GM19238 (cell line): ENCODE results near the gene JARID2.

Experiments
- DNase-seq: peaks from one replicate; pipeline ENCODE4 v3.0.0; 2011; ENCODE audit warnings: low spot score; ENCODE audit not compliant: insufficient read length

Gene JARID2

DNA sequence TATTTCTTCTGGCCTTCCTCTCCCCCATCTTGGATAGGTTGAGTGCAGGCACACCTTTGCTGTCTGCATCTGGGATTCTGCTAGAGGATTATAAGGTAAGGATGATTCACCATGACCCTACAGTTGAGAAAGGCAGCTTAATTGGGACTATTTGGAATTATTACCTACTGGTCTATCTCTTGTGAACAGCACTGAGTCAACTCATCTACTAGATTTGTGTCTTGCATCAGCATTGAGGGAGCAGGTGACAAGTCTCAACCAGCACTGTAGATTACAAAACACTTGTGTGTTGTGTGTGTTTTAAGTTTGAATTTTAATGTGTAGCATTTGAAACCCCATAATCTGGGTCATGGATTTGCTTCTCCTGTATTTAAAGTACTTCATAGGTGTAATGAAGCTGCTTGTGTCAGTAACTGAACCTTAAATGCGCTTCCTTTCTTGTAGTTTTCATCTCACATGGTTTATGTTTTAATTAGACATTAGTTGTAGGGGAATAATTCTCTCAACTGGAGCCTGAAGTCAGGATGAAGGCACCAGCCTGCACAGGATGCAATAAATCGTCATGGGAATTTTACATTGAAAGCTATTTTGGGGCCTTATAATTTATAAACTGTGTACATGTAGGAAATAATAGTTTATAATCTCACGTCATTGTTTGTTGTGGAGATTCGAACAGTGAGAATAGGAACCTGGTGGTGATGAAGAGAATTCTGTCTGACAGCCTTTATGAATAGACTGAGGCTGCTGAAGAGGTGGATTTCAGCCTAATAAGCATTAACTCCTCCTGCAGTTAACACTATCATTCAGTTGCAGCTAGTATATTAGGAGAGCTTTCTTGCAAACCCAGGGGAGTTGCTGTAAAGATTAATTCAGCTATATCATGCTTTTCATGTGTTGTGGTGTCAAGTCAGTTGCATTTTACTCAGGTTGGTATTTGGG, 125.1 kb downstream of the JARID2 start:
- no peak for DNase-seq

DNA sequence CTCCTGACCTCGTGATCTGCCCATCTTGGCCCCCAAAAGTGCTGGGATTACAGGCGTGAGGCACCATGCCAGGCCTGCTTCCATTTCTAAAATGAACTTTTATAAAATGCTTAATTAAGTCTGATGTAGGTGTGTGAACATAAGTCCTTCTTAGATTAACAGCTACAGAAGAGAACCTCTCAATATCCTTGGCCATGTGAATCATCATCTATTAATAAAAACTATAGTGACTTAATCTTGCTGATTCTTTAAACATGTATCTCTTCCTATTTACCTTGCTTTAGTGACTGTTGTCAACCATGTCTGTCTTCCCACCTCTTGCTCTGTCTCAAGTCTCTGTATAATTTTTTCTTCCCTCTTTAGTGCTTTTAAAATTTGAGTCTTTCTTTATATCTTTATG, 127.1 kb downstream of the JARID2 start:
- no peak for DNase-seq

DNA sequence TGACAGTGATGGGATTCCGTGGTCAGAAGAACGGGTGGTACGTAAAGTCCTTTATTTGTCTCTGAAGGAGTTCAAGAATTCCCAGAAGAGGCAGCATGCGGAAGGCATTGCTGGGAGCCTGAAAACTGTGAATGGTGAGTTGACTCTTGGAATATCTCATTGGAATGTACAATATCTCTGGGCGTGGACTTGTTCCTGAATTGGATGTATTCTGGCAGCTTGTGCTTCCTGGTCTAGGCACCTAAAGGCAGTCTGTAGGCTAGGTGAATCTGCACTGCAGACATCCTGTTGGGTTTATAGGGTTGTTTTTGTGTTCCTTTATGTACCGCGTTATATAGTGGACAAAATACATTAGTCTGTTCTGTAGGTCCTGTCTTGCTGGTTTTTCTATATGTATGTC, 128.2 kb downstream of the JARID2 start:
- DNase-seq: no peak

DNA sequence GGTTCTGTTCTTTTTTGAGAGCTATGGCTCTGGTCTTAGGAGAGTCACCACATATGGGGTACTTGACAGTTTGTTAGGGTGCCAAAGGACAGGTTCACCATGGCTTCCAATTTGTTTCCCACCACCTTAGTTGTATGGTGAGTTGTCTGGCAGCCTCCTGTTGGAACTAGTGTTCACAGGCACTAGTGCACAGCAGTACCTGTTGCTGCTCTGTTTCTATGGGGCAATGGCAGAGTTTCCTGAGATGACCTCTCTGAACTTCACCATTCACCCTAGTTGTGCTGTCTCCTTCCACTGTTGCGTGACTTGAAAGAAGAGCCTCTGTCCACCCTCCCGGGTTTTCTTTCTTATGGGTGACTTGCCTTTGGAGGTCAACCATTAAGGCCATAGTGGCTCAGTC, 129.1 kb downstream of the JARID2 start:
- DNase-seq: no peak

DNA sequence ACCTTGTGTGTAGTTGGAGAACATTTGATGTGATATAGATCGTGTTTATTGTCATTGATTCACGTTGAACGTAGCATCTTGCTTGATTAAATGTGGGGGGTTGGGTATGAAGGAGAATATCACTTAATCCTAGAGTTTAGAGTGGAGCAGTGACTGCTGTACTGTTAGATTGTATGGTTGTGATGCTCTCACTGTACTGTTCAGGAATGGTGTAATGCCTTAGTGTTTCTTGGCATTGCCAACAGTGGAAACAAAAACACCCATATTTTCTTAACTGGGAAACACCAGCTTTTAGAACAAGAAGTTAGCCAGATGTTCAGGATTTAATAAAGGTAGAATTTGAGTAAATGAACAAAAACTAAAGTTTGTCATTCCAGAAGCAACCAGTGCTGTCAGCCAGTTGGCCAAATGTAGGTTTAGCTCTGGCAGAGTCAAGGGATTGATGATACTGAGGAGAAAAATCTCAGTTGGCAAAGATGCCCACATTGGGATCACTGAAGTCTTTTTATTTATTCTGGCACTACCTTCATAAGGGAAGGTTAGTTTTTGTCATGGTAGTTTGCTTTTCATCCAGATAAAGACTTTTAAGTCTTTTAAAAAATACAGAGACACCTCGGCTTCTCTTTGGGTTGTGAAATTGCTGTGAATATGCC, 129.9 kb downstream of the JARID2 start:
- DNase-seq: no peak

DNA sequence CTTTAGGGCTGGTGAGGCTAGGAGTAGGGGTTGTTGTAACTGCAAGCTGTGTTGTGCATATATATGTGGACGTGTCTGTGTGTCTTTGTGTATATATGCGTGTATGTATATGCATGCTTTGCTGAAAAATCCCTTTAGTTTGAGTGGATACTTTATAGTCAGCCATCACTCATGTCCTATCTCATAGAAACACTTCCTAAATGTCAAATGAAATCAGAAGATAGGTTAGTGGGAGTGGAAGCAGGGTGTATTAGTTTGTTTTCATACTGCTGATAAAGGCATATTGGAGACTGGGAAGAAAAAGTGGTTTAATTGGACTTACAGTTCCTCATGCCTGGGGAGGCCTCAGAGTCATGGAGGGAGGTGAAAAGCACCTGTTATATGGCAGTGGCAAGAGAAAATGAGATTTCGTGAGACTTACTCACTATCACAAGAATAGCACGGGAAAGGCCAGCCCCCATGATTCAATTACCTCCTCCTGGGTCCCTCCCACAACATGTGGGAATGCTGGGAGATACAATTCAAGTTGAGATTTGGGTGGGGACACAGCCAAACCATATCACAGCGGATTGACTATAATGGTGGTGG, 131.1 kb downstream of the JARID2 start:
- no peak for DNase-seq

DNA sequence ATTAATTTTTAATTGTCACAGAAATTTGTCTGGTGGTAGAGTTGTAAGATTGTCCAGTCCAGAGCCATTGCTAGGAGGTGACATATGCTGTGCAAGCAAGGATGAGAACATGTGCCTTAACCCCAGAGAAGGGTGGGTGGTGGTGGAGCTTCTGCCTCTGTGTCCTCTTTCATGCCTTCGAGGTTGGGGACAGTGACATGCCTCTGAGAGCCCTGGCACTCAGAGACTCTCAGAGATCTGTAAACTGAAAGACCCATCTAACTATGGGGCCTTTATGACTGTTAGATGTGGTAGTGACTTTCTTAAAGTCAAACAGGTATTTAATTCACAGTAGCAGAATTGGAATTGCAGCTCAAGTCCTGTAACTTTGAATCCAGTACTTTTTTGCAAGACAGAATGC, 132.4 kb downstream of the JARID2 start:
- DNase-seq: no peak

DNA sequence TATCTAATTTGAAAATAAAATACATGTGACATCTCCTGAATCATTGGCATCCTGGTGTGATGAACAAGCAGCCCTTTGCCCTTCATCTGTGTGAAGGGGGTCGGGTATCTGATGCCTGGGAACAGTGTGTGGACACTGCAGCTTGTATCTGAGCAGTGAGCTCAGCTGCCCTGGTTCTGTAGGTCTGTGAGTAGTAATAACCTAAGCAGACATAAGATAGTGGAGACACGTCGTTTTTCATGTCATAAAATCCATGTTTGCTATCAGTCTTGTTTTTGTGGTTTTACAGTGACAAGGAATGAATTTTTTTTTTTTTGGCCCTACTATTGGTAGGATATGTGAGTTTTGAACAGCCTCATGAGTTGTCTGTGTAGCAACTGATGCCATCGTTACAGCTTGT, 133.0 kb downstream of the JARID2 start:
- no peak for DNase-seq

DNA sequence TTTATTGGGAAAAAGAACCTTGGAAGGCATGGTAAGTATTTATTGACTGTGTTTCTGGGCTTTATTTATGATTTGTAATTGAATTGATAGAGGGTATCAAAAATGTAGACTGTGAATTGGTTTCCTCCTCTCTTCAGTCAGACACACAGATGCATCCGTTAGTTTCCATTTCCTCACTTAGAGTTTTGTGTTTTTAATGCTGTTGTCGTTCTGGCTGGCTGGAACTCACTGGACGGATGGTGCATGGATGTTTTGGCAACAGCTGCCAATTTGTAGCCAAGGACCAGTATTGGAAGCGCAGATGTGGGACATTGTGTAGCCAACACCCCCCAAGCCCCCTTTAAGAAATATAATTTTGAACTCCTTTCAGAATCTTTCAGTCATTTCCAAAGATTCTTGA, 134.5 kb downstream of the JARID2 start:
- DNase-seq: no peak

DNA sequence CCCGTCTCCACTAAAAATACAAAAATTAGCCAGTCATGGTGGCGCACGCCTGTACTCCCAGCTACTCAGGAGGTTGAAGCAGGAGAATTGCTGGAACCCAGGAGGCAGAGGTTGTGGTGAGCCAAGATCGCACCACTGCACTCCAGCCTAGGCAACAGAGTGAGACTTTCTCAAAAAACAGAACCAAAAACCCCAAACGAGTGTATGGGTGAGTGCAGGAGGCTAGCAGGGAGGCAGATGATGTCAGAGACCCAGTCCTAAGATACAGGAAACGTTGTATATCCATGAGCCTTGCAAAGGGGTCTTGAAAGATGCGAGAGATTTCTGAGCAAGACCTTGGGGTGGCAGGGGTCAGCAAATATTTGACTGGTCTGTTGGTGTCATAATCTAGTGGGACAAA, 136.2 kb downstream of the JARID2 start:
- DNase-seq: no peak

DNA sequence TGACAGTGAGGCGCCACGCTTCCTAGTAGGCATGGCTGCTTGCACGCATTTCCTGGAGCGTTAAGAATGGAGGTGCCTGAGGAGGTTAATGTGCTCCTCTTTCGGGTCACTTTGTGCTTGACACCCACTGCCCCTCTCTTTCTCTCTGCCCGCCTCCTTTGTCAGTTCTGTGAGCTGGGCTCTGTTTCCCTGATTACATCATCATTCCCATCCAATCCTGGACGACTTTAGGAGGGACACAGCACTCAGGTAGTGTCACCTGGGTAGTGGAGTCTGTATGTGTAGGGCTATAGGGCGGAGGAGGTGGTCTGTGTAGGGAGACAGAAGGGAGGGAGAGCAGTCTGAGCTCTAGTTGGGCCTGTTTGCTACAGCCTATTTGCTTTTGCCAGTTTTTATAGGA, 136.8 kb downstream of the JARID2 start:
- no peak for DNase-seq

DNA sequence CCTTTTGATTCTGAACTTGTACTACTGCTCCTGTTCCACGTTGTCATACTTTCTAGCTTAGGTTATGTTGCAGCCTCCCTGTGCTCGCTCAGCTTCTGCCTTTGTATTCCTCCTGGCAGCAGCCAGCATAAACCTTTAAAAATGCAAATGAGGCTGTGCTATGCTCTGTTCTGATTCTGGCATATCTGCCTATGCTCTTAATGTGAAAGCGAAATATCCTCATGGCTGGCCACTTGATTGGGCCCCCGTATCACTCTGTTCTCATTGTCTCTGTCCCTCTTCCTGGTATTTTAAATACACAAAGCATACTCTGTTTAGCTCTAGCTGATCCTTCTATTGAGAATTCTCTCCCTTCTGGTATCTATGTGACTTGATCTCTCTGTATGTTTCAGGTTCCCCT, 139.0 kb downstream of the JARID2 start:
- no peak for DNase-seq

DNA sequence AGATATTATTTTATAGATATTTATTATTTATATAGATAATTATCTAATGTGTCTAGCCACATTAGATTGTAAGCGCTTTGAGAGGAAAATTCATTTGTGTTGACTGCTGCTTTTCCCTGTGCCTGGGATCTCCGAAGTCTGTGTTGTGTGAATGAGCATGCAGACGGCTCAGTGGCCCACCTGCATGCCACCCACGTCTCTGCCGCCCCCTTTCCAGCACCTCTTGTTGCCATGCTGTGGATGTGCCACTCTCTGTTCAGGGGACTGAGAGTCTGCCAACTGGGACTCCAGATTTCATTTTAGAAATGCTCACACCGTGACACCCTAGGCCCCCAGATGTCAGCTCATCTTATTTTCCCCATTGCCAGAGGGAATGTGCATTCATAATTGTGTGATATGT, 139.7 kb downstream of the JARID2 start:
- no peak for DNase-seq

DNA sequence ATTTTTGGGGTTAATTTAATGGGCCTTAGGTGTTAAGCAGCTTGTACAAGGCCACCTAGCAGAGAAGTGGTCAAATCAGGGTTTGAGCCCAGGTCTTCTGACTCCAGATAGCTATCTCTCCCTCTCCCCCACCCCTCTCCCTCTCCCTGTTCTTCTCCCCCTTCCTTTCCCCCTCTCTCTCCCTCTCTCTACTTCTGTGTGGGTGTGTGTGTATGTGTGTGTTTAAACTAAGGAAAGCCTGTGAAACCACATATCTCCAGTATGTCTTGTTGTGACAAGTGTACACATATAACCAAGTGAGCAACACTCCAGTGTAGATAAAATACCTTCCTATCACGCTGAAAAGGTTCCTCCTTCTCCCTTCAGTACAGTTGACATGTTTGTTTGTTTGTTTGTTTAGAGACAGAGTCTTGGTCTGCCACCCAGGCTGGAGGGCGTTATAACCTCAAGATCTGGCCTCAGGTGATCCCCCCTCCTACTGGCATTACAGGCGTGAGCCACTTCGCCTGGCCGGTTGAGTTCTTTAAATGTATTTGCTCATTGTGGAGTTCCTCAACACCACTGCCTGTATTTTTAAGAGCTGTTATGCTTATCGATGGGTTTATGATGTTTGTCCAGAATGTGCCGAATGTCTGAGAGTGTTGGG, 140.4 kb downstream of the JARID2 start:
- no peak for DNase-seq

DNA sequence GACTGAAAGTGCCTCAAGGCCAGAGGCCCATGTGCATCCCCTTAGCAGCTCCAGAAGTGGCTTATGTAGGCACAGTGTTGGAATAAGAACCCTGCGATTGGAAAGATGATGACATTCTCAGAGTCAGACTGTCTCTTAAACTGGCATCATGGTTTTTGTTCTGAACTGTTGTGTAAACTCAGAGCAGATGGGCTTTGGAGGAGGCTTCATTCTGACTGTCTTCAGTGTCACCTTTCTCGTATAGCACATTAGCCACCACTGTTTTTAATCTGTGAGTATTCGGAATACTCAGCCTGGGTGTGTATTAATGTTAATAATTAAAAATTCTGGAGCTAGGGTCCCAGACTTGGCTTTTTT, 140.9 kb downstream of the JARID2 start:
- DNase-seq: no peak

DNA sequence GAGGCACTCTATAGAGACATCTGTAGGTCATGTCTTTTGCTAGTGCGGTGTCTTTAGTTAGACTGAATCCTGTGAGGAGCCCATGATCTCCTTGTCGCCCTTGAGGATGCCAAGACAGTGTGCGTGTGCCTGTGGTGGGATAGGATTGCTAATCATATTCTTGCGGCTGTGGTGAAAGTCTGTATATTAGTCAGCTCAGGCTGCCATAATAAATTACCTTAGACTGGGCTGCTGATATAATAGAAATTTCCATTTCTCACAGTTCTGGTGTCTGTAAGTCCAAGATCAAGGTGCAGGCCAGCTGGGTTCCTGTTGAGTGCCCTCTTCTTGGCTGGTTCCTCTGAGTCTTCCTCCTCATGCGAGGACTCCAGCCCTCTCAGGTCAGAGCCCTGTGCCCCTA, 141.2 kb downstream of the JARID2 start:
- DNase-seq: no peak

DNA sequence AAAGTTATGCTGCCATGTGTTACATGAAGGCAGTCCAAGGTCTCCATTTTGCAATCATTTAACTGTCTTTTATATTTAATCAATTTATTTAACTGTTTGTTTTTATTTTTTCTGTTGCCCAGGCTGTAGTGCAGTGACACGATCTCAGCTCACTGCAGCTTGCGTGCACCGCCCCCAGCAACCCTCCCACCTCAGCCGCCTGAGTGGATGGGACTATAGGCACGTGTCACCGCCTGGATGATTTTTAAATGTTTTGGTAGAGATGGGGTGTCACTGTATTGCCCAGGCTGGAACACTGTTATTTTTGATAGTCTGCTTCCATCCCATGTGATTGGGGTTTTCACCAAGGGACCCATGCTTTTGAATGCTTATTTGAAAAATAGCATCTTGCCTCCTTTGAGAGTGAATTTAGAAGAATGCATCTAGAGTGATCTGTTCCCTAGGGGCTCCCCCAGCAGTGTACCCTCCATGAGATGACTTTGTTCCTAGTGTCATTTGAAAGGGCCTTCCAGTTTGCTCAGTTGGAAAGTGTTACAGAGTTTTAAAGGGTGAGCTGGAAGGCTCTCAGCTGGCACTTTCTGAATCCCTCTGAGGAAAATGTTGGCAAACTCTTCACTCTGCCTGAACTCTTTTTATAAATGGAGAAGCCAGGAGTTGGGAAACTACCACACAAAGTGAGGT, 143.4 kb downstream of the JARID2 start:
- DNase-seq: no peak

DNA sequence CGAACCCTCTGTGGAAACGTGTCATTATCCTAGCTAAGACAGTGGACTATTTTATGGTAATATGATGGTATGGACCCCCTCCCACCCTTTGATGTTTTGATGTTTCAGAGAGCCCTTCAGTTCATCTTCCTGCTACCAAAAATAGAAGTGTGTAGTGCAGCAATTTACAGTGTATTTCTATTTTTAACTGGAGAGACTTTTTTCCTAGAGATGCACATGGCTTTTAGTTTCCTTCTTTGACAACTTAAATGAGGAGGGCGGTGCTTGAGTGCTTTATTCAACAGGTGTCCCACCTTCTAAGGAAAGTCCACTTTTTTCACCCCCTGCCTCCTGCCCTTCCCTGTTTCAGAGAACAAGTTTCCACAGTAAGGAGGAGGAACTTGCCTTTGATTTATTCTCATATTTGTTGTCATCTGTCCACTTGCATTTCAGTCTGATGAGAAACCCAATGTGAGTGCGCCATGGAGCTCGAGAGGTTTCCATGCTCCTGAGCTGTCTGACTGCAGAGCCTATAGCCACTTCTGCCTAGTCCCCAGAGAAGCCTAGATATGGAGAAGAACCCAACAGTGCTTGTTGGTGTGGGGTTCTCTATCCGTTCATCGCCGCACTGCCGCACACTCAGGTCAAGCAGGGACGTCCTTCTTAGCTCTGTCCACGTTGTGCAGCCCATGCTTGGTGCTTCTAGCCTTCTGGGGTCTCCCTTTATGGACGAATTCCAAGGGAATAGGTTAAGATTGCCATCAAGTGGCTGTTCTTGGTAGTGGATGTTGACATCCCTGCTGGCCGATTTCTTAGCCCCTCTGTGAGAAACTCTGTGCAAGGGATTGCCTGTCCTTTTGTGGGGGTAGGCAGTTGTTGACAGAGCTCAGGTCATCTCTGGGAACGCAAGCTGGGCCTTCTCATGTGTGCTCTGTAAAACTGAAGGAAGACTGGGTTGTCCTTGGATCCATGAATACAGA, 144.2 kb downstream of the JARID2 start:
- no peak for DNase-seq

DNA sequence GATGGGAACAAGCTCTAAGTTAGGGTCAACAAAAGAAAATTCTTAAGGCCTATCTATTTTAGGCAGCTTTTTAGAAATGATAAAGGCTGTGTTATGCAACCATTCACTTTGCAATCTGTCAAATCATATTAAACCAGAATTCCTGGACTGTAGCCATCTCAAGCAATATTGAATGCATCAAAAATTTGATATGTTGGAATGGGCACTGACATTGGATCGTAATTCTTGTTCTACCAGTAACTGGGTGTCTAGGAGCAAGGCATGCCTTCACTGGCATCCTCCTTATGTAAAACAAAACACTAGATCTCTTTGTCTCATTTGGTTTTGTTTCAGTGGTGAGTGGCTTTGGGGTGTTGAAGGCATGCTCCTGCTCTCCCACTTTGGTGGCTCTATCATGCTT, 145.6 kb downstream of the JARID2 start:
- no peak for DNase-seq

DNA sequence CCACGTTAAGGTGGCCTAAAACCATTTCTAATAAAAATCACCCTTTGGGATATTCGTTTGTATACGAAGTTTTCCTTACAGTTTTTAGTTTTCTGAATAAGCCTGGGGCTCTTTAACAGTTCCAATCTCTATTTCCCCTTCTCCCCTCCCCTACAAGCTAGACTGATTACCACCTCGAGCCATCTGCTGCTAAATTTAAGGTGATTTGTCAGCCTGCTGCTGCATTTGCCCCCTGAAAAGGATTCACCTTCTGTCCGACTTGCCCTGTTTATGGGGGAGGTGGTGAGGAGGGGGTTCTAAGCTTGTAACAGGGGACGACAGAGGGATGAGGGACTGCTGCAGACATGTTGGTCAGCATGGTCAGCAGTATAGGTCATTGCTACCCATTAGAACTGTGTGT, 146.3 kb downstream of the JARID2 start:
- DNase-seq: no peak
